ENCODE results near the gene PAPOLA.

Gene PAPOLA

DNA sequence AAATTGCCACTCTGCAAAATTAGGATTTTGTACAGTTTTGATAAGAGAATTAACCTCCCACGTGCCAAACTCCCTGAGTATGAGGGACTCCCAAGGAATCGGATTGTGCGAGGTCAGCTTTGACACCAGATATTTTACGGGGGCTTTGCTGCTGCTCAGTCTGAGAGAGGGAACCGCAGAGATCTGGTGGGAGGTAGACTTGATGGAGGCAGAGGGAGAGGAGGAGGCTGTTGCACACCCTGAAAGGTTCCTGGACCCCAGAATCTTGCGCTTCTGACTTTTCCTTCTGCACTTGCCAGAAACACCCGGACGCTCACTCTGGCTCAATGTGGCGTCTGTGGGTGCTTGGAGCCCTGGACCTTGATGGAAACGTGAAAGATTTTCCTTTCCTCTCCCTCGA, 83.9 kb downstream of the PAPOLA start:
- peak; percentile 37 for DNase-seq (ENCODE audit: low spot score)

- peak; percentile 44 for DNase-seq (ENCODE audit: low spot score)
Observed at GRCh38 chr14:96586921-96587822, 85.0 kb downstream of the PAPOLA start.

- DNase-seq (ENCODE audit: low spot score) = peak; percentile 15
Observed at GRCh38 chr14:96587823-96588385, 85.7 kb downstream of the PAPOLA start.

- peak; percentile 18 for DNase-seq (ENCODE audit: low spot score)
Observed at GRCh38 chr14:96588410-96589257, 86.5 kb downstream of the PAPOLA start.

DNA sequence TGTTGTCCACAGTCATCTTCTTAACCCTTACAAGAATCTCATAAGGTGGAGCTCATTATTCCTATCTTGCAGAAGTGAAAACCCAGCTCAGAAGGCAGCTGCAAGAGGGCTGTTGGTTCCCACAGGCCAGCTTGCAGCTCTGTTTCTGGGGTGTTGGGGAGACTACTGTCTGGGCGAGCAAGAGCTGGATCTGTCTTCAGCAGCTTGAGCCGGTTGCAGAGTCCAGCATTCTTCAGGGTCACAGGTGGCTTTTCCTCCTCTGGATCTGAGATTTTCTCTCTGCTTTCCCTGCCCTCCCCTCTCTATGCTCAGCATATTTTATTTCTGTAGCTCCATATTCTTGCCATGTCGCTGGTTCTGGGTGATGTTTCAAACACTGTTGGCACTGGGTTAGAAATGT, 87.4 kb downstream of the PAPOLA start:
- no peak for DNase-seq (ENCODE audit: low spot score)

DNA sequence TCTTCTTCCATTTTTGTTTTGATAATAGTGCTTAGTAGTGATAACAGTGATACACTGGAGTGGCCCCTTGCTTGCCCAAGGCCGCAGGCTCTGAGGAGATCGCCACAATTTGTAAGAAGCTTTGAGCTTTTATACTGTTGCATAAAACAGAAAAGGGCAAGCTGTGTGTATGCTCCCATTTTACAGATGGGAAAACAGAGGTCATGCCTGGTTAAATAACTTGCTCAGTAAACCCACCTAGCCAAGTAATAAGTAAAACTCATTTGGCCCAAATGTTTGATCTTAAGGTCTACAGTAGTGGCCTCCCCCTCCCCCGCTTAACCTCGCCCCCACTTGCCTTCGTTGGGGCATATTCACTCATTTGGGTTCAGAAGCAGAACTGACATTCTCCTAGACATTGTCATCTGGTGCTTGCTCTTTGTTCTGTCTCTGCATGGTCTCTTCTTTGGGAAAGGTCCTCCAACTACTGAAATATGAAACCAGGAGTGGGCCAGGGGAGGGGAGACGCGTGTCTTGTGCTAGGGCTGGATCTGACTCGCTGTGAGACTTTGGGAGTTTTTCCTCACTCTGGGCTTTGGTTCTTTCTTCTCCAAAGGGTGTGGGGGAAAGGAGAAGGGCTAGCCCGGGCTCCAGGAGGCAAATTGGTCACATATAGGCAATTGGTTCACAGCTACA, 88.1 kb downstream of the PAPOLA start:
- DNase-seq (ENCODE audit: low spot score) = no peak

GRCh38 chr14:96592591-96593386, 90.6 kb downstream of the PAPOLA start:
- no peak for DNase-seq (ENCODE audit: low spot score)

DNA sequence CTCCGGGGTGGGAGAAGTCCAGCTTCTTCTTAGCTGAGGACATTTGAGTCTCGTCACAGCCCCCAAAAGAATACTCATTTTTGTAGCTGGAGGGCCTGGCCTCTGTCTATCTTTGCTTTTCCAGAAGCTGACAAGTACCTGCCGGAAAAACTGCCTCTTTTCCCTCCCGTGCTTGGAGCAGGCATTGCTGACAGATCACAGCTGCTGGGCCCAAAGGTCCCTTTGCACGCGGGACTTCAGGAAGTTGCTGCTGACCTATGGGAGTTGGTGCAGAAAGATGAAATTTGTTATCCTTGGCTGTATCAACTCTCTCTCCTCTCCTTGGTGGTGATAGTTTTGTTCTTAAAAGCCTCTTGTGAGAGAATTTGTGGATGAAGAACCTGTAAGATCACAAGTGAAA, 92.8 kb downstream of the PAPOLA start:
- DNase-seq (ENCODE audit: low spot score) = no peak

- DNase-seq (ENCODE audit: low spot score) = no peak
Observed at GRCh38 chr14:96597680-96598079, 95.5 kb downstream of the PAPOLA start.

- no peak for DNase-seq (ENCODE audit: low spot score)
Observed at GRCh38 chr14:96598332-96598928, 96.2 kb downstream of the PAPOLA start.

GRCh38 chr14:96599076-96599475, 96.9 kb downstream of the PAPOLA start:
- no peak for DNase-seq (ENCODE audit: low spot score)

- DNase-seq (ENCODE audit: low spot score) = no peak
Observed at GRCh38 chr14:96602186-96602585, 100.0 kb downstream of the PAPOLA start.

GRCh38 chr14:96603350-96604255, 101.4 kb downstream of the PAPOLA start:
- no peak for DNase-seq (ENCODE audit: low spot score)

DNA sequence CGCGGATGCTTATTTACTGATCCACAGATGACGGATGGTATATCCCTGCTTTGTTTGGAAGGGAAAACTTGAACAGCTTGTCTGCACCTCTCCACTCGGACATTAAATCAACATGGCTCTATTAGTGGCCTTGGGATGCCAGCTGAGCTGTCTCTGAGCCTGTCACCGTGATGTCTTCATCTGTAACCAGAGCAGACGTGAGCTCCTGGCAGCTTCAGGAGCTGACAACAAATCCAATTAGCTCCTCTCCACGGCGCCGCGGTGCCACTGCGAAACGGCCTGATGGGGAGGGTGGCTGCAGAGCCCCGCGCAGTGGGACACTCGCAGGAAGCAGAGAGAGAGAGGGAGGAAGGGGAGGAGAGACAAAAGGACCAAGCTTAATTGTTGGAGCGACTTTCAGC, 112.3 kb downstream of the PAPOLA start:
- DNase-seq (ENCODE audit: low spot score) = peak; percentile 76

DNA sequence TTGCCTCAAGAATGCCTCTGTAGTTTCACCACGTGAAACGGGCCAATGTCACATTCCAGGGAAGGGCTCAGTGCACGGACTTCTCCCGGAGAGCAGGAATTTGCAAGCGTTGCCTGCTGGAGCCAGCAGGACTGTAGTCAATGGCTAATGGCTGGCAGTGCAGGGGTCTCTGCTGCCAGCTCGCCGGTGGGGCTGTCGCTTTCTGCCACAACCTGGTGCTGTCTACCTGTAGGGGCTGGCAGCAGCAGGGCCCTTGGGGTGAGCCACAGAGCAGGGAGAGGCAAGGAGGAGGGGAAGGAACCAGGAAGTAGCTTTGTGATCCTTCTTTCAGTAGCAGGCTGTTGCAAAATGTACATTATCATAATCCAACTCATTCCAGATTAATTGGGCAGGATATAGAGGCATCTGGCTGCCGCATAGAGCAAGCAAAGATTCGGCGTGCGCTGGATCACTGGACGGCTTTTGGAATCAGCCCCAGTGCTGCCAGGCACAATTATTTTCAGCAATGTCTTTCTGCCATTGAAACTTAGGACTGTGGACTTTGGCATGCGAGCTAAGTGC, 114.1 kb downstream of the PAPOLA start:
- no peak for DNase-seq (ENCODE audit: low spot score)

Measured in ecto neural progenitor cell (in vitro differentiated cells).